GM18507 (cell line): ENCODE measurements around the gene FBXO7.

Experiments
- DNase-seq: peaks from one replicate; pipeline ENCODE4 v3.0.0; 2011; ENCODE audit warnings: low read depth; ENCODE audit not compliant: insufficient read length; ENCODE audit errors: extremely low spot score
- FAIRE-seq: peaks from 2 replicates; lab custom pipeline; 2011; peaks lifted over from hg19 to GRCh38; lab: Jason Lieb, UNC

FBXO7 gene

DNA sequence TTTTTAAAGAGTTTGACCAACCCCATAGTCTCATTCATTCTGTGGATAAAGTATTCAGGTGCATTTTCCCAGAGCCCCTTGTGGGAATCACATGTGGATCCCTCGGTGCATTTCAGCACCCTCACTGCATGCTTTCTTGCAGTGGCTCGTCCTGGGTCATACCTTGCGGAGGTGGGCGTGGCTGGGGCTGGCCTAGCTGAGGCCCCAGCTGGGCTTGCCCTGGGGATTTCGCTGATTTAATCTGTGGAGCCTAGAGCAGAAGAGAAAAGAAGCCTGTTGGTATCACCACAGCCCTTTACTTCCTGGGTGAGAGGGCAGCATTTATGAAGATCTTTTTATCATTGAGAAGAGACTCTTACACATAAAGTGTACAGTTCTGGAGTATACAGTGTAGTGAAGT lies 53.1 kb downstream of the FBXO7 start:
- no peak for FAIRE-seq
- no peak for DNase-seq

DNA sequence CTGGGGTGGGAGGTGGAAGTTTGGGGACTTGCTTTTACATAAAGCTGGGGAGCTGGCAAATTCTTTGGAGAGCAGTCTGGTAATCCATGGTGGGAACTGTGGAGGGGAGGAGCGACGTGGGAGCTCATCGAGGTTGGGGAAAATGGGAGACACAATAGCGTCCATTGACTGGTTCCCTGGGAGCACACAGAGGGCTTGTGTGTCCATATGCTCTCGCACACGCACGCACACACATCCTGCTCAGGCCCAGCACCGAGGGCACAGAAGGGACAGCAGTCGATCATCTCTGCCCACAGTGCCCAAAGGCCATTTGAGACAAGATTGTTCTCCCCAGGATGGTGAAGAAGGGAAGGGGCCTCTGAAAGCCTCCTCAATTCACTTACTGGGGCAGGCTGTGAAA lies 53.7 kb downstream of the FBXO7 start:
- FAIRE-seq (no peak), DNase-seq (no peak)

DNA sequence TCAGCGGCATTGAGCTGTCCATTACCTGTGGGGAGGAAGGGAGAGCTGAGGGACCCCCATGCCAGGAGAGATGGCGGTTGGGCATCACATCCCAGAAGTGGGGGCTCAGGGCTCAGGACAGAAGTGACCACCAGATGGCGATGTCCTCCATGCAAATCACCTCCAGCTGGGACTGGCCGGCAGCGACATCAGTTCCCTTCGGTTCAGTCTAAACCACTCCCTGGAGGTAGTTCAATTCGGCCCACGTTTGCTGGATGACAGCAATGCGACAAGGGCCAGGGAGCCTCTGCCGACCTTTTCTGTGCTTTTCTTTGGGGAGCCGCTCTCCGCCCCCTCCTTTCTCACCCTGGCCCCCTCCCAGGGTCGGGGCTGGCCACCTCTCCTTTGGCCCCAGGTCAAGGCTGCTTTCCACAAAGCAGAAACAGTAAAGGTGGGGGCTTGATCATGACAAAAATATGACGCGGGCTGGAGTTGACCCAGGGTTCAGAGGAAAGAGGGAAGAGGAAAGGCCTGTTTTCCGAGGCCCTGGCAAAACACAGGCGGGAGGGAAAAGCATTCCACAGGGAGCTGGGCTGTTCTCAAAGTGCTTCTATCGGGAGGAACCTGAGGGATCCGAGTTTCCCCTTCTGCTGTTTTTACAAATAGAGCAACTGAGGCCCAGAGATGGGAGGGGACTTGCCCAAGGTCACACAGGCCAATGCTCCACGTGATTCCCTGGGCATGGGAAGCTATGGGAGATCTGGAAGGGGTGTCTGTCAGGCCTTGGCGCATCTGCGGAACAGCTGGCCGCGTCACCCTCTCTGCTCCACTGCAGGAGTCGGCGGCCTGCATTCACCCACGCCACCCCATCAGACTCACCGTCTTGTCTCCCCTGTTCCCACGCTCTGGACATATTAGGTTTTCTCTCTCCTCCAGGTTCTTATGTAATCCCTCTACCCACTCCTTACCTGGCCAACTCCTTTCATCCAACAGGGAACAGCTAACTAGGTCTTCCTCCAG lies 54.7 kb downstream of the FBXO7 start:
- FAIRE-seq (peak; percentile 72), DNase-seq (peak; percentile 58)

DNA sequence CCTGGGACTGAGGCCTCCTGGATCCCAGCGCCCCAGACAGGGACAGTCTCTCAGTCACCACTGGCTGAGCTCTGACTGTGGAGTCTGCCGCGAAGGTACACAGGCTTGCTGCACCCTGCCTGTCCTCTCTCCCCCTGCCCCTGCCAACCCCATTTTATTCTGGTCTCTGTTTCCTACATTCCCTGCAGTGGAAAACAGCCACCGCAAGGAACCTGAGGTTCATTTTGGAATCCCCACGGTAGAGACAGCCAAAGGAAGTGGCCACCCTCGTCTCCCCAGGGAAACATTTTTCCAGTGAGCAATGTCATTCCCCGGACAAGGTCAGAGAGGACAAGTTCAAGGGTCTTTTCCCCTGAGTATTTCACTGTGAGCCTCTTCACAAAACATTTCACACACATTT lies 56.6 kb downstream of the FBXO7 start:
- DNase-seq: no peak
- FAIRE-seq: no peak

DNA sequence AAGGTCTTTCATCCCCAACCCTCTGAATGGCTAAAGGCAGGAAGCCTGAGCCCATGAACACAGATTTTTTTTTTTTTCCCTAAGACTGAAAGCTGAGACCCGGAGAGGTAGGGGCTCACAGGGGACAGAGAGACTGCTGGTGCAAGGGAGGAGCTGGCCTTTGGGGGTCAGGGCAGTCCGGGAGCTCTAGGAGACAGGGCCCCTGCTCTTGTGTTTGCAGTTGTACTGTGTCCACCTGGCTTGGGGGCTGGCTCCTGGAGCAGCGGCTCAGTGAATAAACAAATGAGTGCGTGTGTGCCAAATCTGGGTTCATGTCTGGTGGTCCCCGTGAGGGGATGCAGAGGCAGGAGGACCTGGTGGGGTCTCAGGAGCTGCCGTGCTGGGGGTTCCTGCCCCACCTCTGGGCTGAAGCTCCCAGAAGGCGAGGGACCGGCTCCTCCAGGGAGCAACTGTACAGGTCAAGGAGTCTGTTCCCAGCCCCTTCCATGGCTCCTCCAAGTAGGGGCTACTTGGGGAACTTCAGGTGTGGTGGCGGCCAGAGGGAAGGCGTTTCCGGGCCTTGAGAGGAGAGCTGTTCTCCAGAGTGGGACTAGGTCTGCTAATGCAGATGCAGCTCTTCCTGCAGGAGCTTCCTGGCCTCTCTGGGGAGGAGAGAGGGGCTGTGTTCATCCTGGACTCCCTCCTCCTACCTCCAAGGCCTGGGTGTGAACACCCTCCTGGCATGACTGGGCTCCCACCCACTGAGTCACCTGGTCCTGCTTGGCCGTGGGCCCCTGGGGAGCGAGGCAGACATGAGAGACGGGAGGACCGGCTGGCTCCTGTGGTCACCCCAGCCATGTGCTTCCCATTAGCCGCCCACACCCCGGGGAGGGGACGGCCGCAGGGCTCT lies 57.6 kb downstream of the FBXO7 start:
- DNase-seq (no peak), FAIRE-seq (no peak)

DNA sequence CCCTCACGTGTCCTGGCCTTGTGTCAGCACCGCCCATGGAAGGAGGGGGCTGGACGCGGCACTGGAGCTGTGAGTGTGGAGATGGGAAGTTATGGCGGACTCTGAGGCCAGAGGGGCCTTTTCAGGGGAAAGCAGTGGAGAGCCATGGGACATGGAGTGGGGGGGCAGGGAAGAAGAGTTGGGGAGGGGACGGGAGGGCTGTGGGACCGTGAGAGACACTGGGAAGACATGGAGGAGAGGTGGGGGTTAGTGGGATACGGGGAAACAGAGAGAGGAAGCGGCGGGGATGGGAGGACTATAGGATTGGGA lies 58.2 kb downstream of the FBXO7 start:
- FAIRE-seq: no peak

DNA sequence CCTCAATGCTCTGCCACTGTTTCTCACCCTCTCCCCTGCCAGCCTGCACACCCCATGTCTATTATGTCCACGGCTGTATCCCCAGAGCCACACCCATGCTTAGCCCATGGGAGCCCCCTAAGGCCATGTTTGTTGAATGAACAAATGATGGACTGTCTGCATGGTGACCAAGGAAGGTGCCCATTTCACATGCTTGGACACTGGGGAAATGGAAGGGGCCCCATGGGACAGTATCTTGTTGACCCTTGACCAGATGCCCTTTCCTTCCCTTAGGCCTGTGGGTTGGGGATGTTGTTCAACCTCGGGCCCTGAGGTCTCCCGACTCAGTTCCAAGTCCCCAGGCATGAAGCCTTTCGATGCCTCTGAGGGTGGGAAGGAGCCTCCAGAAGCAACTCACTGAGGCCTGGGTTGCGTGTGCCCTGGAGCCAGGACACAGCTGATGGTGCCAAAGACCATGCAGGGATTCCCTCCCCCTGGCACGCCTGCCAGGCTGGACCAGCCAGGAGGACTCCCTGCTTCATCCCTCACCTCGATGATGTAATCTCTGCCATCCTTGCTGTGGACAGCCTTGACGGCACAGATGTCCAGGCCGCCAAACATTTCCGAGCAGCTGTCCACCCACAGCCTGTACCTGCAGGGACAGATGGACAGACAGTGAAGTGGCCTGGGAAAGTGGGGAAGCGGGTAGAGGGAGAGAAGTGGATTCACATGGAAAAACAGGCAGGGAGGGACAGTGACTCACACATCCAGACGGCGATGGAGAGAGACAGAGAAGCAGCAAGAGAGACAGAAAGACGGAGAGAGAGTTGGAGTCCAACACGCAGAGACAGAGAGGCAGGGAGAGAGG lies 58.9 kb downstream of the FBXO7 start:
- FAIRE-seq (no peak), DNase-seq (no peak)

More for the DNA sequence above, 58.2 kb downstream of the FBXO7 start:
- no peak for DNase-seq

DNA sequence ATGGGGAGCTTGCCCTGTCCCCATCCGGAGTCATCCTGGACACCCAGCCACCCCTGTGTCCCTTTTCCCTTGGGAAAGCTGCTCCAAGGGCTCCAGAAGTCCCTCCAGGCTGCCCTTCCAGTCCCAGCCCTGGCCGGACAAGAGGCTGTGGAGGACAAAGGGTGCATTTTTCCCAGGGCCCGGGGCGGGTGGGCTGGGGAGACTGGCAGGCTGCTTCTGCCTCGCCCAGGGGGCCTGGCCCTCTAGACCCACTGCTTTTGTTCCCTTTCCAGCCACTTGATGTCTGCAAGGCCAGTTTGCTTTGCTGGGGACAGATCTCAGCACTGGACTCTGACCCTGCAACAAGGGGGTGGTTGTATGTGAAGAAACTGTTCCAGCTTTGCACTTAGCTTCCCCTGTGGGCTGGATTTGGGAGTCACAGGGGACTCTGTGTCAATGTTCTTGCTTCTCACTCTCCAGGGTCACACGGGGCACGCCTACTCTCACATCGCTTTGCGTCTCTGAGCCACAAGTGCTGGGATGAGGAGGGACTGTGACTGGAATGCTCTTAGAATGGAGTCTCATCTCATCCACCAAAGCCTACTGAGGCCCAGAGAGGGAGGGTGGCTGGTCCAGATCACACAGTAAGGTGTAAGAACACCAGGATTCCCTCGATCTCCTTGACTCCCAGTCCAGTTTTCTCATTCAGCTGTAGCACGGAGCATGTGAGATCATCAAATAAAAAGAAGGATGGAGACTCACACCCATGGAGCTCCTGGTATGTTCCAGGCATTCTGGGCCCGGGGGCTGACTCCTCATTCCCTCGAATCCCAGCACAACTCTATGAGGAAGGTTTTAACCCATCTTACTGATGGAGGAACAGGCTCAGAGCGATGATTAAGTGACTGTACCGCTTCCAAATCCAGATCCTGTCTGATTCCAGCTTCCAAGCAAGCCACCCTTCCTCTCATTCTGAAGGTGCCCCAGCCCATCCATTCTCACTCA lies 59.9 kb downstream of the FBXO7 start:
- no peak for DNase-seq
- FAIRE-seq: no peak

DNA sequence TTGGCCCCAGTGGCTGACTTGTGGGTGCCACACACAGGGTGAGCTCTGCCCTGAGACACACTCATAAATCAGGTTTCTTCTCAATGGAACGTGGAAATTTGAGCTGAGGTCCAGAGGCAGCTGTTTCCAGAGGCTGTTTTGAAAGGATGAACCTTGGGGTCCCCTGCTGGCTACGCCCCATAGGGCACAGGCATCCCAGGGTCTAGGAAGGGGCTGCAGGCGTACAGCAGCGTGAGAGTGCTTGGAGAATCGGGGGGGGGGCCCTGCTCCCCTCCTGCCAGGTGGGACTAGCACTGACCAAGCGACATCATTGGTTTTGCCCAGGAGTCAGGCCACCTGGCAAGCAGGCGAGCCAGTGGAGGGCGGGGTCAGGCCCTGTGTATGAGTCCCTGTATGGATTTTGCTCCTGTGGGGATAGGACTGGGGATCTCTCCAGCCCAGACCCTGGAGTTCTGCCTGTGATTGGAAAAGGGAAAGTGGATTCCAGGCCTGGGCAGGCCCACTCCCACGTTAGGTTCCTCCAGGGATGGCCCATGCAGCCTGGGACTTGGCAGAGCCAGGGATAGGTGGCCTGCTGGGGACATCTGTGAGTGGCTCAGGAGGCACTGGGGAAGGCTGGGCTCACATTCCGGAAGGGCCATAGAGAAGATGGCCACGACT lies 61.0 kb downstream of the FBXO7 start:
- FAIRE-seq (no peak), DNase-seq (no peak)

DNA sequence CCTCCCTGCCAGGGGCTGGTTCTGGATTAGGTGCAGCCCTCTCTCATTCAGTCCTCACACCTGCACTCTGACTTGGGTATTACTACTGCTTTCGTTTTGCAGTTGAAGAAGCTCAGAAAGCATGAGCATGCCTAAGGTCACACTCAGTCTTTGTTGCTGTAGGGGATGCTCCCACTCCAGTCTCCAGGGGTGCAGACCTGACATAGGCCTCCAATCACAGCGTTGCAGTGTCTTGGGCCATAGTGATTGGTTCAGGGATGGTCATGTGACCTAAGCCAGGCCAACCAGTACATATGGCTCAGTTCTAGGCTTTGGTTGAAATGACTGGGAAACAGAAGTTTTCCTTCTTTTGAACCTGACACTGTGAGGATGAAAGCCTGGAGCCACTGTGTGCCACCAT lies 61.7 kb downstream of the FBXO7 start:
- DNase-seq (no peak), FAIRE-seq (no peak)

DNA sequence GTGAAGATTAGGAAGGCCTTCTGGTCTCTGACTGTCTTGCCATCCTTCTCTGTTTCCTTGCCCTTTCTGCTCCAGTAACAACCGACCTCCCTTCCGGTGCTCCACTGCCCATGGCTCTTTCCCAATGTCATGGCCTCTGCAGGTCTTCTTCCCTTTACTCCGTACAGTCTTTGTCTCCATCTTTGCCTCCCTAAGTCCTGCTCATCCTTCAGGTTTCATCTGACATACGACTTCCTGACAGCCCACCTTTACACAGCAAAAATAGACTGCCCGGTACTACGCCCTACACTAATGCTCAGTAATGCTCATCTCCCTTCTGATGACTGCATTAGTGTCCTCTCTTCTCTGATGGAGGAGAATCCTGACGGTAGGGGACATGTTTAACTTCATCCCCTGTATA lies 63.9 kb downstream of the FBXO7 start:
- DNase-seq (no peak), FAIRE-seq (no peak)

DNA sequence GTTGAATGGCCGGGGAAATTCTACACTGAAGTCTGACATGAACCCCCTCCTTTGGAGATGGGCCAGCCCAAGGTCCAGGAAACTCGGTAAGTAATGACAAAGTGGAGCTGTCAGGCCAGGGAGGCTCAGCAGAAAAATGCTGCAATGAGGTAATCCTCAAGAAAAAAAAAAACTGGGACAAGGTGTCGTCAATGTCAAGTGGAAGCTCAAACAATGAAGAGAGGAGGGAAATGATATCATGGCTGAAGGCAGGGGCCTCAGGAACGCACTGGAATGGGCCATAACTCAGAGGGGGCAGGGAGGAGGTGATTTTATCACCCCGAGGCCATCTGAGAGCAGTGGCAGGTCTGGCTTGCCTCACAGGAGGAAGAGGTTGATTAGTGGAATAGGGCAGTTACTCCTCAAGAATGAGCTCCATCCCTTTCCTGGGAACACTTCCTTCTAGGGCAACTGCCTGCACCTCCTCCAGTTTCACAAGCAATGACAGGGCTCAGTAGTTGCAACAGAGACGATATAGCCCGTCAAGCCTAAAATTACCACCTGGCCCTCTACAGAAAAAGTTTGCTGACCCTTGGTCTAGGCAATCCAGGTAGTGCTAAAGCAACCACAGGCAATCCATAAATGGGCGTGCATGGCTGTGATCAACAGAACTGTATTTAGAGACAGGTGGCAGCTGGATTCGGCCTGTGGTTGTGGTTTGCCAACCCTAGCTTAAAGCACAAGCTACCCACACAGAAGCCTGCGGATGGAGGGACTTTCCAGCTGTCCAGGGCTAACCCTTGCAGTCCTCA lies 65.2 kb downstream of the FBXO7 start:
- no peak for FAIRE-seq
- DNase-seq: no peak

DNA sequence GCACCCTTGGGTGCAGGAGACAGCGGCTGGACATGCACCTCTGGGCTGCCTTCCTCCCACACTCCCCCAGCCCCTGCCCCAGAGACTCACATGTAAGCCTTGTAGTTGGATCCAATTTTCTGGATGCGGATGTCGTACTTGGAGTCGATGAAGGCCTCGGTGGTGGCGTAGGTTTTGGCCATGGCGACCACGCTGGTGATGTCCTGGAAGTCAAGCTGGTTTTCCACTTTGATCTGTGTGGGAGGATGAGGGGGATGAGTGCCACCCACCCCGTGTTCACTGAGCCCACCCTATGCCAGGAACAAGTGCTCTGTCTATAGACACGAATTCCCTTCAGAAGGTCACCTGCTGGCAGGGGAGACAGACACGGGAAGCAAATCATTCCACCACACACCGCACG lies 66.9 kb downstream of the FBXO7 start:
- FAIRE-seq (no peak), DNase-seq (no peak)

DNA sequence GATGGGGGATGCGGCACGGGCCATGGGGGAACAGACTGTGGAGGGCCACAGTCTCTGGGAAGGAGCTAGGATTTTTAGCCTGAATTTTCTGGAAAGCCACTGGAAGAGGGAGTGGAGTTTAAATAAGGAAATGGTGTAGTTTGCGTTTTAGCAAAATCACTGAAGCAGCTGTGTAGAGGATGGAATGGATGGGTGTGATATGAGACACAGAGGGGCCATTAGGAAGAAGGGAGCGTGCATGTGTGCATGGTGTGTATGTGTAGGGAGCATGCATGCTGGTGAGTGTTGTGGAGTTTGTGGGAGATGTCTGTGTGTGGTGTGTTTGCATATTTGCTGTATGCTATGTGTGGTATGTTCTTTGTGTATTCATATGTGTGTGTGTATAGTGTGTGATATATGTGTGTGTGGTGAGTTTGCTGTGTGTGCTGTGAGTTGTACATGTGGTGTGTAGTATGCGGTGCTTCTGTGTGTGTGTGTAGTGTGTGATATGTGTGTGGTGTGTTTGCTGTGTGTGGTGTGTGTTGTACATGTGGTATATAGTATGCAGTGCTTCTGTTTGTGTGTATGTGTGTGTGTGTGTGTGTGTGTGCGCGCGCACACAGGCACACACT lies 67.6 kb downstream of the FBXO7 start:
- DNase-seq: no peak
- FAIRE-seq: no peak

DNA sequence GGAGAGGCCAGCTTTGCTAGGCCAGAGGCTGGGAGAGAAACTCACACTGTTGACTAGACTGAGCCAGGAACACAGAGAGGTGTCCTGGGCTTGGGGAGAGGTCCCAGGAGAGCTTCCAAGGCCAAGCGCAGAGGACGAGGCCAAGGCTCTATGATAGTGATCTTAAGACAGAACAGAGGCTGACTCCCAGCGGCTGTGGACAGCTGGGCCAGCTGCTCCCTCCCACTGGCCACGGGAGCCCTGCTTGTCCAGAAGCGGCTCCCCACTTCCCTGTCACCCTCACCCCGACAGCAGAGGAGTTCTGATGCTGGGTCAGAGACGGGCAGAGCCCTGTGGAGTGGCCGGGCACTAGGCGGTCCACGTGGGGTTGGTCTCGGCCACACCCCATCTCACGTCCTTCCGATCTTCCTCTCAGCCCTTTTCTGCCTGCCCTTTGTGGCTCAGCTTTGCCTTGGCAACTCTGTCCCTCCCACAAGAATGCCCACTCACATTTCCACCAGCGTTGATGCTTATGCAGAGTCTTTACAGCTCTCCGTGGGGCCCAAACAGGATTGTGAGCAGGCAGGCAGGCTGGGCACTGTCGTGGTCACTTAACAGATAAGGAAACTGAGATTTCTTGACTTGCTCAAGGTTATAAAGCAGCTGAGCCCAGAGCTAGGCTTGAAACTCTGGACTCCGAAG lies 68.2 kb downstream of the FBXO7 start:
- DNase-seq: no peak
- FAIRE-seq: no peak

DNA sequence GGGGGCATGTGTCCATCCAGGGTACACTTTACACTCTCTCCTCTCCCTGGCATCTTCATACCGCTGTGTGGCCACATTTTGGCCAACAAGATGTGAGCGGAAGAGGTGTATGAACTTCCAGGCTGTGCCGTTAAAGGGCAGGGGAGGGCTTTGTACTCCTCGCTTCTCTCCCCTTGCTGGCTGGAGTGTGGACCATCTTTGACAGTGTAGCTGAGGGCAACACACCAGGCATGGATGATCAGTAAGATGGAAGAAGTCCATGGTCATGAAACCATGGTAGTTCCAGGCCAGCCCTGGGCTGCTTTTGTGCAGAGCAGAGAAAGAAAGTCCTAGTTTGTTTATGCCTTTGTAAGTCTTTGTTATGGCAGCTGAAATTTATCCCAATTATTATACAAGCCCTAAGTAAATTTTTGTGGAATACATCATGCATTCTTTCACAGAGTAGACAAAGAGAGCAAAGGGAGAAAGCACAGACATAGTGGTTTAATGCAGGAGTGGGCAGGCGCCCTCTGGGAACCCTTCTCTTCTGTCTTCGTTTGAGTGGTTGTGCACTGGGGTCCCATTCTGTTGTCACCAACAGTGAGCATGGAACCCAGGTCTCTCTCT lies 70.4 kb downstream of the FBXO7 start:
- DNase-seq (no peak), FAIRE-seq (no peak)
